IMR-90 (cell line): ENCODE measurements around the gene ZNF132.

ENCODE experiments used
- BHLHE40 ChIP-seq: fragments of 150-350 bp; IDR thresholded peaks from 2 replicates; pipeline ENCODE4 v1.6.1; 2016; ENCODE audit warnings: mild to moderate bottlenecking, low read depth, low read length
- CEBPB ChIP-seq: IDR thresholded peaks from 2 replicates; pipeline ENCODE4 v1.6.1; 2012; ENCODE audit warnings: low read depth, low read length, improper control_type of control experiment
- FOS ChIP-seq: fragments of 150-350 bp; IDR thresholded peaks from 2 replicates; pipeline ENCODE4 v1.6.1; 2016; ENCODE audit warnings: low read depth, low read length
- MAFK ChIP-seq: IDR thresholded peaks from 2 replicates; pipeline ENCODE4 v1.6.1; 2012; ENCODE audit warnings: low read depth, low read length, improper control_type of control experiment
- MAZ ChIP-seq: IDR thresholded peaks from 2 replicates; pipeline ENCODE4 v1.6.1; 2012; ENCODE audit warnings: low read depth, mild to moderate bottlenecking, low read length, improper control_type of control experiment, moderate library complexity, borderline replicate concordance
- NFE2L2 ChIP-seq: fragments of 150-350 bp; IDR thresholded peaks from 2 replicates; pipeline ENCODE4 v1.6.1; 2016; ENCODE audit warnings: low read depth, mild to moderate bottlenecking, low read length
- POLR2A ChIP-seq: IDR thresholded peaks from 2 replicates; pipeline ENCODE4 v1.6.1; 2012; ENCODE audit warnings: mild to moderate bottlenecking, low read depth, low read length
- RAD21 ChIP-seq: IDR thresholded peaks from 2 replicates; pipeline ENCODE4 v1.6.1; 2012; ENCODE audit warnings: low read length, improper control_type of control experiment
- RCOR1 ChIP-seq: IDR thresholded peaks from 2 replicates; pipeline ENCODE4 v1.6.1; 2012; ENCODE audit warnings: mild to moderate bottlenecking, low read length, improper control_type of control experiment; ENCODE audit not compliant: insufficient replicate concordance
- SMC3 ChIP-seq: fragments of 150-350 bp; IDR thresholded peaks from 2 replicates; pipeline ENCODE4 v1.6.1; 2016; ENCODE audit warnings: low read depth, mild to moderate bottlenecking, antibody characterized with exemption, low read length, moderate library complexity
- TF ChIP-seq, protein P1 (sequence below): conservative IDR thresholded peaks from 2 replicates; pipeline ENCODE4 v1.5.1; 2012; ENCODE audit warnings: mild to moderate bottlenecking, low read depth, low read length, improper control_type of control experiment
- TF ChIP-seq, protein P2 (sequence below): fragments of 150-350 bp; IDR thresholded peaks from 2 replicates; pipeline ENCODE4 v1.6.1; 2017; ENCODE audit warnings: mild to moderate bottlenecking, antibody characterized with exemption, low read length, low read depth

DNA sequence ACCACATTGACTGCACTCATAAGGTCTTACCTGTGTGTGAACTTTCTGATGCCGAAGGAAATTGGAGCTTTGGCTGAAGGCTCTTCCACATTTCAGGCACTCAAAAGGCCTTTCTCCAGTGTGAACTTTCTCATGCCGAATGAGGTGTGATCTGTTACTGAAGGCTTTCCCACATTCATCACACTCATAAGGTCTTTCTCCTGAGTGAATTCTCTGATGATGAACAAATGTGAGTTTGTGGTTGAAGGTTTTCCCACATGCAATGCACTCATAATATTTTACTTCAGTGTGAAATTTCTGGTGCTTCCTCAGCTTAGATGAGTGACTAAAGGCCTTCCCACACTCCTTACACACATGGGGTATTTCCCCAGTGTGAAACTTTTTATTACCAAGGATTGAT lies 5.7 kb downstream of the ZNF132 start:
- TF ChIP-seq, protein P1, sequence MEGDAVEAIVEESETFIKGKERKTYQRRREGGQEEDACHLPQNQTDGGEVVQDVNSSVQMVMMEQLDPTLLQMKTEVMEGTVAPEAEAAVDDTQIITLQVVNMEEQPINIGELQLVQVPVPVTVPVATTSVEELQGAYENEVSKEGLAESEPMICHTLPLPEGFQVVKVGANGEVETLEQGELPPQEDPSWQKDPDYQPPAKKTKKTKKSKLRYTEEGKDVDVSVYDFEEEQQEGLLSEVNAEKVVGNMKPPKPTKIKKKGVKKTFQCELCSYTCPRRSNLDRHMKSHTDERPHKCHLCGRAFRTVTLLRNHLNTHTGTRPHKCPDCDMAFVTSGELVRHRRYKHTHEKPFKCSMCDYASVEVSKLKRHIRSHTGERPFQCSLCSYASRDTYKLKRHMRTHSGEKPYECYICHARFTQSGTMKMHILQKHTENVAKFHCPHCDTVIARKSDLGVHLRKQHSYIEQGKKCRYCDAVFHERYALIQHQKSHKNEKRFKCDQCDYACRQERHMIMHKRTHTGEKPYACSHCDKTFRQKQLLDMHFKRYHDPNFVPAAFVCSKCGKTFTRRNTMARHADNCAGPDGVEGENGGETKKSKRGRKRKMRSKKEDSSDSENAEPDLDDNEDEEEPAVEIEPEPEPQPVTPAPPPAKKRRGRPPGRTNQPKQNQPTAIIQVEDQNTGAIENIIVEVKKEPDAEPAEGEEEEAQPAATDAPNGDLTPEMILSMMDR: no peak
- TF ChIP-seq RAD21 (no peak), POLR2A (no peak), NFE2L2 (no peak), FOS (no peak), BHLHE40 (no peak), SMC3 (no peak), MAFK (no peak), CEBPB (no peak), MAZ (no peak), RCOR1 (no peak)
- TF ChIP-seq, protein P2, sequence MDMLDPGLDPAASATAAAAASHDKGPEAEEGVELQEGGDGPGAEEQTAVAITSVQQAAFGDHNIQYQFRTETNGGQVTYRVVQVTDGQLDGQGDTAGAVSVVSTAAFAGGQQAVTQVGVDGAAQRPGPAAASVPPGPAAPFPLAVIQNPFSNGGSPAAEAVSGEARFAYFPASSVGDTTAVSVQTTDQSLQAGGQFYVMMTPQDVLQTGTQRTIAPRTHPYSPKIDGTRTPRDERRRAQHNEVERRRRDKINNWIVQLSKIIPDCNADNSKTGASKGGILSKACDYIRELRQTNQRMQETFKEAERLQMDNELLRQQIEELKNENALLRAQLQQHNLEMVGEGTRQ: no peak
